Measurements from ENCODE around the gene APP.

The APP gene

DNA sequence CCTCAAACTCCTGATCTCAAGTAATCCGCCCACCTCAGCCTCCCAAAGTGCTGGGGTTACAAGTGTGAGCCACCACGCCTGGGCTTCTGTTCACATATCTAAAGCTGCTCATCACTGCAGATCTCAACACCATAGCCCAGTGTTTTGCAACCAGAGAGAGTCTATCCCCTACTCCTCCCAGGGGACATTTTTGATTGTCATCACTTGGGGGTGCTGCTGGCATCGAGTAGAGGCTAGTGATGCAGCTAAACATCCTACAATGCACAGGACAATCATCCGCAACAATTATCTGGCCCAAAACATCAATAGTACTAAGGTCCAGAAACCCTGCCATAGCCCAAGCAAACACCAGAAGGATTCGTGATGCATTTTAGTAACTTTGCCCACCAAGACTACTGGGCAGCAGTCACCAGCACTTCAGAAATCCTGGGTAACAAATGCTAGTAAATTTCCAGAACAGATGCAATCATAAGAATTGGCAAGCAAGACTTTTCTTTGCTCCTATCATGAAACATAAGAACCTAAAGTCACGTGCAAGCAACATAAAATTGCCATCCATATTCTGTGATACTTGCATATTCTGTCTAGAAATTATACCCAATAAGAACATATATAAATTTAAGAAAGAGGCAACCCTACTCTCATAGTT lies 159.2 kb downstream of the APP start:
- DNase-seq = no peak

DNA sequence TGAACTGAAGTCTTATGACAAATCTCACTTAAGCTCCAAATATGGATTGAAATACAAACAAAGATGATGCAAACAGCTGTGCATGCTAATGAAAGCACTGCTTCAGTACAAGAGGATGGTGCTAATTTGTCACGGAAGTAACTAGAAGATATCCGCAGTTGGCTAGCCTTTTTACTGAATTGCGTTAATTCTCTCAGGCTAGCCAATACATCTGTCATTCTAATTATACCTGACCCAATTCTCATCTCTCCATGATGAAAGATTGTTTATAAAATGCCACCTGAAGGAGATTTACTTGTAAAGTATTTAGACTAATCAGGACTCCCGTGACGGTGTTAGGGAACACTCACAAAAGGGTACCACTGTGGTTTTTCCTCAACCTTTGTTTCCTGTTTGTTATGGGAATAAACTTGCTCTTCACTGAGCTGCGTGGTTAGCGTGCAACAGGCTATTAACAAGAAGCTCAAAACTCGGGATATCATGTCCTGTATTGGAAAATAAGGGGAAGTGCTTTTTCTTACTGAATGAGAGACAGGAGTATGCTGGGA lies 162.5 kb downstream of the APP start:
- no peak for DNase-seq

DNA sequence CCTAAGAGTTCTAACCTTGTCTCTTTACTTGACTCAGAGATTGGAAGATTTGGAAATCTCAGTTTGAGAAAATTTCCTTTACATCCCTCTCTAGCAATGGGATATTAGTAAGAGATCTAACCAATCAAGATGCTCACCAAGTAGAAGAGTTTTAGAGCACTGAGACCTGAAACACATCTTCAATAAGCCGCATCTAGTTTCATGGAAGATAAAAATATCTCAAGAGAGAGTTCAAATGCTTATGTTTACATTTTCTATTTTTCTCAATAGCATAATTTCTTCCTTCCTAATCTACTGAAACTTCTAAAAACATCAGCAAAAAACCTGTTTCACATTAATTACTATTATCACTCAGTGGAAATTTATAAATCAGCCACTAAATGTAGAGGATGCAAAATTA lies 165.1 kb downstream of the APP start:
- DNase-seq = no peak

DNA sequence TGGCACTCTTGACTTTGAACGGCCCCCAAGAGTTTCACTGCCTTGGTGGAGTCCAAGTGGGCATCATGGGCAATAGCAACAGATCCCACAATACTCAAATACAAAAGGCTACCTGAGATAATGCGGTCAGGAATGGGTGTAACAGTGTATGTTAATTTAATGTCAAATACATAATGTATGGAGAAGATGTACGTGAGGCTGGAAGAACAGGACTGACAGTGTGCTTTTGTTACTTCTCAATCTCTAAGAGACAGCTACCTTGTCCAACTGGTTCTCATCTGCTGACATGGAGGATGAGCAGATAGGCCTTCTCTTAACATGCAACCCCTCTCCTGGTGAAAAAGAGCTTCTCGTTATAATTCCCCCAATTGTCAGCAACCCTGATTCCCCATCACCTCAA lies 167.2 kb downstream of the APP start:
- DNase-seq = no peak

DNA sequence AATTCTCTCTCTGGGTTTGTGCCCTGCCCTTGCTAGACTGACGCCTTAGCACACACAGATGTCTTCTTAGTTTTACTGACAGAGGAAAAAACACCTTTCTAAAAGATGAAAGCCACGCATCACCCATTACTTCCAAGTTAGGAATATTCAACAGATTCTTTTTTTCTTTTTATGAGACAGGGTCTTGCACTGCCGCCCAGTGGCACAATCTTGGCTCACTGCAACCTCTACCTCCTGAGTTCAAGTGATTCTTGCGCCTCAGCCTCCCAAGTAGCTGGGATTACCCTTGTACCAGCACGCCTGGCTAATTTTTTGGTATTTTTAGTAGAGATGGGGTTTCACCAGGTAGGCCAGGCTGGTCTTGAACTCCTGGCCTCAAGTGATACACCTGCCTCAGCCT lies 169.2 kb downstream of the APP start:
- no peak for DNase-seq

DNA sequence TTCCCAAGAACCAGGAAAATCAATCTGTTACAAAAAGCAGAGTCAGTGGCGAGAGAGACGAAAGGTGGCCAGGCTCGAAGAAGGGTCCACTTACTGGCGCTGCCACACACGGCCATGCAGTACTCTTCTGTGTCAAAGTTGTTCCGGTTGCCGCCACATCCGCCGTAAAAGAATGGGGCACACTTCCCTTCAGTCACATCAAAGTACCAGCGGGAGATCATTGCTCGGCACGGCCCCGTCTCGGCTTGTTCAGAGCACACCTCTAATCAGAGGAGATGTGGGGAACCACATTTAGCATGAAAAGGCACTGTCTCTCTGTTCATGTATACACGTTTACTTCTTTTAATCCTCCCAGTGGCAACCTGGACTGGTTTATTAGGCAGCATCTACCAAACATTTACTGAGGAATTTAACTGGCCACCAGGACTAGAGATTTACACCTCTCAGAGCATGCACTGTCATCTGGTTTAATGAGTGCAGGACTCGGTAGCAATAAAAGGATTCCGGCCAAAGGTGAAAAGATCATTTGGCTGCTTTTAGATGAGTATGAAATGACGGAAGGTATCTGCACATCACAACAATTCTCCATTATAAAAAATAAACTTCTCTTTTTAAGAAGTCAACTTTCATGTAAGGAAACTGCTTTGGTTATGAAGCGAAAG lies 170.5 kb downstream of the APP start:
- DNase-seq = peak in 3 of 6 experiments; percentile 18 to 45 (median 41)

DNA sequence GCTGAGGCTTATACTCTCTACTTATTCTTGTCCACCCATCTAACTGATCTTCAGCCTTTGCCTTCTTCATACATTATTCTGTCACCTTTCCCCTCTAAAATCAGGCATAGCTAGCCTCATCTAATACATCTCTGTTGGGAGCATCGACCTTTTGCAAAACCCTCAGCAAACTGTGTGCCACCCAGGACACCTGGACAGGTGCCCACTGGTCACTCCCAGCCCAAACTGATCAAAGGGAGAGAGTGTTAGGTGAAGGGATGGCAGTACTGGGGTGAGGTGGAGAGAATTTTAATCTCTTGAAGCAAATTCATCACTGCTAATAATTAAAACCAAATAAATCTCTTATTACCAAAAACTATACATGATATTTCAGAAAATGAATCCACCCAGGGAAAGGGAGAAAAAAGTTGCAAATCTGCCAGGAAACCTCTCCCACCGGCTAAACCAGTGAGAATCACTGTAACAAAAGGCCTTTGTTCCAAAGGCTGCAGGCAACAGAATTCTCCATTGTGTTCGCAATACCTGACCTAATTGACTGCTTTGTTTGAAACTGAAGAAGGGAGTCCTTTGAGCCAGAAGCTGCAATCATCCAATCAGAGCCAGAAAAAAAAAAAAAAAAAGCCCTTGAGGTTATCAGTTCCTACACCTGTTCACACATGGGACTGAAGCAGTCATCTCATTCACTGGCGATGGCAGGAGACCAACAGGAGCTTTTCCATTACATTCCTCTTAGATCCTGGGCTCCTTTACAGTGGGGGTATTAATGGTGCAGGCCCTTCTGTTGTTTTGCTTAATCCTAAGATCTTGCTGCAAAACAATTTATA lies 172.6 kb downstream of the APP start:
- DNase-seq = no peak

DNA sequence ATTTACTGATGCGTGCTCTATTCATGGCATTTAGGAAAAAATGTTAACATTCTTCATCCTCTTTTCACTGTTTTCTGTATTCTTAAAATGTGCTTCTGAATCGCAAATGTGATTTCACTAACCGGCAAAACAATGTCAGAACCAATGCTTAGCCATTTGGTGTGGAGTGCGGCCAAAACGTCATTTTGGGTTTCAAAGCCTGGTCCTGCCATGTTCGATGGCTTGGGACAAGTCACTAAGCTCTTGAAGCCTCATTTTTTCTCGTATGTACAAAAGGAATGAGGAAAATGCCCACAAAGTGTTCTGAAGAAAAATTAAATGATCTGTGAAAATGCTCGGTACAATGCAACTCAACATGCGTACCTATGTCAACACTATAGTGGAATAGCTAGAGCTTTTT lies 175.3 kb downstream of the APP start:
- DNase-seq = no peak

DNA sequence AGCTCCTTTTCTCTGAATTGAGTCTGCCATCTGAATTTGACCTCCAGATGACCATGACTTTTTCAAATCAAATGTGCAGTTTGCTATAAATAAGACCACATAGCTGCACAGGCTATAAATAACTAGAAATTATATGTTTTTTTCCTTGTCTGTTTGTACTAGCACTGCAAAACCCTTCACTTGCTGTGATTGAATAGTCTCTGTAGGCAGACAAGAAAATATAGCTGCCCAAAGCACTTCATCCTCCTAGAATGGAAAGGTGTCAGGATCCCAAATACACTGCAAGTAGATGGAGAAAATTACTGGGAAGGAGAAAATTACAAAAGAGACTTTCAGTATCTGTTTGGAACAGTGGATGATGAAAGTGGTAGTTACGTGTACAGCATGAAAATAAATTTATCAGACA lies 175.8 kb downstream of the APP start:
- no peak for DNase-seq

DNA sequence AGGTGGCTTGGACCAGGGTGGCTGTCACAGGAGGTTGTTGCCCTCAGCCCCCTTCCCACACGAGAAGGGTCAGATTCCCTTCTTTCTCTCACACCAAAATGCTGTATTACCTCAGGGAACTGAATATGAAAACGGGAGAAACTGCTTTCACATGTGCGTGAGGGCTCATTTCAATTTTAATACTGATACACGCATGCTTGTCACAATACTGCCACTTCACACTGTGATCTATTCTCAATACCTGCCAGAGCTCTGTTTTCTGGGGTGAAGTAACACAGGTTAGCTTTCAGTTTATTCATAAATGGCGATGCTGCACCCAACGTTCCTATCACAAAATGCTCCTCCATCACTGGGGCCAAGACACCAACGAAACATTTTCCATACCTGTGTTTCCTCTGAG lies 181.8 kb downstream of the APP start:
- DNase-seq = no peak

DNA sequence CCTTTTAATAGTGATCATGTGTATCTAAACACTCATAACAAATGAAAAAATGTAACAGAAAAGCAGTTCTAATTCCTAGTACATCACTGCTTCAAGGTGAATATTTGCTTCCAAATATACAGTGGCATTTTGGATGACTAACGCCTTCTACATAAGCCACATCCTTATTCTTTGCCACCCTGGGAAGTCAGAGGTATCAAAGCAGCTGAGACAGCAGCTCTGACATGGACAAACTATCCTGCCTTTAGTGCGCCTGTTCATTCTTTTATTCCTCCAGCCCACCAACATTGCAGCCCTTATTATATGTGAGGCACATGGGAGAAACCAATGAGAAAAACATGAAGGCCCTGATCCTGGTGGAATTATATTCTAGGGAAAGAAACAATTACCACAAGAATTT lies 183.0 kb downstream of the APP start:
- DNase-seq = no peak

DNA sequence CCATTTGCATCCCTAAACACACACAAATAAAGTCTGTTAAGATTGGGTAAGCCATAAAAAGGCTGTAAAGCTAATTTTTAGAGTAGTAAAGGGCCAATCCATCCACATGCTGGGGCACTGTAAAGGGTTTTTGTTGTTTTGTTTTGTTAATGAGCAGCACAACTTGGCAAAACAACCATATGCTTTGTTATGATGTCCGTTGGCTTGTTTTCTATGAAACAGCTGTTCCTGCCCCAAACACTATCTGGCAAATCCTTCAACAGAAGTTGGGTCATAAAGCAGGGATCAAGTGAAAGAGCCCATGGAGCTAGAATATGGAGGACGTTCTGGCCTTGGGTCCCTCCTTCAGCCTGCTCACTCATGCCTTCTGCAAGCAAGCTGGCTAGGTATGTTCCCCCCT lies 183.6 kb downstream of the APP start:
- no peak for DNase-seq

DNA sequence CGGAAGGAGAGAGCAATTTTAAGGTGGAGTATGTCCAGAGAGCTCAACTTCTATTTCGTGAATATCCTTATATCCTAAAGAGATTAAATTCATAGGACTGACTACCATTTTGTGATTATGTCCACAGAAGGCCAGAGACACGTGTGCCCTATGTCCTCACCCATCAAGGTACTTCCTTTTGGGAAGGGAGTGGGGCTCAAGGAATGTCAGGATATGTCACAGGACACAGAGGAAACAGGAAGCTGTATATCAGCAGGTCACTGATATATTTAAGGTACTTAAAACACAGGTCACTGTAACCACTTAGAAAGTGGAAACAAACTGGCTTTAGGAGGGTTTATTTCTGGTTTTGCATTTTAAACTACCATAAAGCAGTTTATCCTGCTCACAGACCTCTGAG lies 184.6 kb downstream of the APP start:
- no peak for DNase-seq

DNA sequence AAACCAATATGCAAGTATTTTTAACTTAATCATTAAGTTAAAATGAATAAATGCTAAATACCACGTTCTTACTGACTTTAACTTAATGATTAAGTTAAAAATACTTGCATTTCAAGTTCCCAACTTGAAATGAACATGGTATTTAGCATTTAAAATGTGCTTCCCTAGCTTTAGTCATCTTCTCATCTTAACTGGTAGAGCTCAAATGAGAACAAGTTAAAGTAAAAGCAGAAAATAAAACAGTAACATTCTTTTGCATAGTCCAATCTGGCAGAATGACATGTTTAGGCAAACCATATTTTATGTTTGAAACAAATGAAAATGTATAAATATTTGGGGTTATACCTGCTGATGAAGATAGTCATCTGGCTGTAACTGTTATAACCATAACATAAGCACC lies 186.0 kb downstream of the APP start:
- no peak for DNase-seq

DNA sequence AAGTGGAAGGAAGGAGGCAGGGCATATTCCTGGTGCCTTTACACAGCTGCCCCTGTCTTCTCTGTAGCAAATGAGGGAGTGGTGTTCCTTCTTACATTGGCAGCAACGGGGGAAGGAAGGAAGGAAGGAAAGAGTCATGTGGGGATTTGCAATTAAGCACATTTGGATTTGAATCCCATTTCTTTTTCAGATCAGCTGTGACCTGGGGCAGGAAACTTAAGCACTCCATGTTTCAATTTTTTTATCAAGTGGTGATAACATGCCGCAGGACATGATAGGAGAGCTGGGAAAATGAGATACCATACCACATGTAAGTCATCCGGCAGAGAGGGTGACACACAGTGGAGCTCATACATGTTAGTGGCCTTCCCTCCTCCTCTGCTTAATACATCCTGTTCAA lies 186.8 kb downstream of the APP start:
- DNase-seq = no peak

DNA sequence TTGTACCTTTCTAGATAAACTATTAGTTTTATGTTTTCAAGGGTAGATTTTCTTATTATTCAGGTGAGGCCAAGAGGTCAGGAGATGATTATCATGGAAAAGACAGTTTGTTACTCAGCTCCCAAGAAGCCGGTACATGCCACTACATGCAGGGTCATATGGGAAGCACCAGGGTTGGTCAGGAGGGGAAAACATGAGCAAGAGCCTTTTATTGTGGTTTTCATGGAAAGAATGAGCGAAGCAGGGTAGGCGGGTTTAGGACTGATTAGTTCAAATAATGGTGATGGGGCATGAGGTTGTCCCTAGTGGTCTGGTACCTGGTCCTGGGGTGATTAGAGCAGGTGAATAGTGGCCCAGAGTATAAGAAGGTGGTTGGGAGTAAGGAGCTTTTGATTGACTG lies 189.9 kb downstream of the APP start:
- DNase-seq = no peak

DNA sequence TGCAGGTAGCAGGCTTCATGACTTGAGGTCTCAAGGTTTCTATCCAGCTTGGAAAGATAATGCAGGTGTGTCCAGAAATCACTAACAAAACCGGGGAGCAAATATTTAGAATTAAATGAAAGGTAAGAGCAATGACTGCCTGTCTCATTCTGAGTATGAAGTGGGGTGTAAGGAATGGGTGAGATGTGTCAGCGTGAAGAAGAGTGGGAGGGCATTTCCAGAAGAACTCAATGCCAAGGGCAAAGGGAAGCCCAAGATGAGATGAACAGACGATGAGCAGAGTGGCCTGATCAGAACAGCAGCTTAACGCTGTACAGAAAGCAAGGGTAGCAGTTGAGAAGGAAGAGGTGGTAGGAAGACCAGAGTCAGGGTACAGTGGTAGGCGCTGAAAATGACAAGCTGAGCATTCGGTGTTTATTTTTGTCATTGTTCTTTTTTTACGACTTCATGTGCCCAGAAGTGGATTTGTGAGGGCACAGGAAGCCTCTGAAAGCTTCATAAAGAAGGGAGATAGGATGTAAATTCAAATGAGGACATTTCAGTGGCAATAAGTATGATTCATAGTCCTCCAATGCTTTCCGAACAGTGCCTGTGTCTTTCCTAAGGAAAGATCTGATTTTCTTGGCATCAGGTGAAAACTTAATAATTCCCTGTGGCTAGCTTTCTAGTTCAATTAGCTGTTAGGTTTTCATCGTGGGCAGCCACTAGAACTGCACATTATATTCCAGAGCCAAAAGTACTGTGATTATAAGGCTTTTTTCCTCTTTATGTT lies 190.5 kb downstream of the APP start:
- no peak for DNase-seq

DNA sequence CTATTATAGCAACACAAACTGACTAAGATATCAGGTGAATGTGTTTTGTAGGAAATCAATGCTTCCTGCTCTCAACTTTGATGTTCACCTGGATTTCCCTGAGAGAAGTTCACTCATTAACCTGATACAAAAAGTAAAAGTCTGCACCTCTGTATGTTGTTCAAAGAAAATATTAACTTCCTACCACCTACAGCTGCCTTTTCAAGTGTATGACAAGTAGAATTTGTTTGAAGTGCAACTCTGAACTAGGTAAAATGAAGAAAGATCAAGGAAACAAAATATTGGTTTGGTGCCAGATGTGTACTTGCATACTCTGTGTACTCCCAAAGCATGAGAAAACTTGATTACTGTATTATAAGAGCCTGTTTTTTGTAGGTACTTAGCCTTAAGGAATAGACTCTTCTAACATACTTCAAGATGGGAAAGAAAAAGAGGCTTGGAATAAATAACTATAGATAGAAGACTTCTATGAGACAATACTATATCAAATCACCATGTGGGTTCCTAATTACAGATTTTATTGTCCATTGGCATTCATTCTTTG lies 193.4 kb downstream of the APP start:
- peak in 3 of 6 experiments; percentile 3 to 36 (median 23) for DNase-seq

DNA sequence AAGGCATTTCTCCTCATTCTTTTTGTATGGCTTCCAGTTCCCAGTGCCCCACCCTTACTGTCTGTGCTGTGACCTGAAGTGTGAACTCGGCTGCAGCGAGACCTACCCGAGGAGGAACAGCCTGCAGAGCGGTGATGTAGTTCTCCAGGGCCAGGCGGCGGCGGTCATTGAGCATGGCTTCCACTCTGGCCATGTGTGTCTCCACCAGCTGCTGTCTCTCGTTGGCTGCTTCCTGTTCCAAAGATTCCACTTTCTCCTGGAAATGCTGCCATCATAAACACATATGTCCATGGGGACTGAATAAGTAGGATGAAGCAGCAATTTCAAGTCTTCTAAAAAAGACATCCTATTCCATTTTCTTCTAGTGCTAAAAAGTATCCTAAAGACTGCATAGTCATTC lies 195.6 kb downstream of the APP start:
- no peak for DNase-seq

DNA sequence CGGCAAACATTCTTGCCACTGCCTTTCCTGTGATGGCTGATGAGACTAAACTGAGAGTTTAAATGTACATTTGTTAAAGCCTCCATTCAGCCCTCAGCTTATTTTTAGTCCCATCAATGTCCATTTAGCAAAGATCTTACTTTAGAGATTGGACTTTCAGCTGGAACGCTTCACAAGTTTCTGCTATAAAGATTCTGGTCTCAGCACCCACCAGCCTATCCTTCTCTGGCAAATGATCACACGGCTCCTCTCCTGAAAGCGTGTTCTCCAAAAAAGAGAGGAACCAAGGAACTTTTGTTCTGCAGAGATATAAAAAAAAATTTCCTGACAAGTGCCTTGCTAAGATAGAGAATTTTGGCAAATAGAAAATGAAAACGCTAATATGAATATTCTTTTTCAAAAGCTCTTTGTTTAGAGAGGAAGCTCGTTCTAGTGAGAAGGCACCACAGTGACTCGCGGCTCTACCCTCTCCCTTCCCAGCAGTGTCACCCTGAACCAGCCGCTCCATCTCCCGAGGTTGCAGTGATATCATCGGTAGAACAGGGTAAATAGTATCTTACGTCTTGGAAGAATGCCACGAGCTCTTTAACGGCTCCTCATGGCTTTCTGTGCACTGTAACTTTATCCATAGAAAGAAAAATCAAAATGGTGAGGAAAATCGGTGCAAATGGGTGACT lies 200.2 kb downstream of the APP start:
- DNase-seq = no peak

DNA sequence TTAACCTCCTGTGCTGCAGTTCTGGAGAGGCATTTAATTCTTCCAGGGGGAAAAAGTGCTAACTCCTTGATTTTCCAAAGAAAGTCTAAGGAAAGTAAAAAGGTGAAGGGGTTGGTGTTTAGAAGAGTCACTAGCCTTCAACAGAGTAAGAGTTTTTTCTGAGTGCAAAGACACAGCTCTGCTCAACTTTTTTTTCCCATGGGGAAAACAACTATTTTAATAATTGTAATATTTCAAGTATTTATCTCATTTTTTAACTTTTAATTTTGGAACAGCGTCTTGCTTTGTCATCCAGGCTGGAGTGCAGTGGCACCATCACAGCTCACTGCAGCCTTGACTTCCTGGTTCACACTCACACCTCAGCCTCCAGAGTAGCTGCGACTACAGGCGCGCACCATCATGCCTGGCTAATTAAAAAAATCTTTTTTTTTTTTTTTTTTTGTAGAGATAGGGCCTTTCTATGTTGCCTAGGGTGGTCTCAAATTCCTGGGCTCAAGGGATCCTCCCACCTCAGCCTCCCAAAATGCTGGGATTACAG lies 202.6 kb downstream of the APP start:
- DNase-seq = peak in 2 of 6 experiments; percentile 4 to 35
